Ovary (tissue), 9 donors: ENCODE data around the gene CYB561A3. TPM values are rescaled to one million over a fixed set of nuclear protein-coding genes. Genes with fewer than 3 reads are reported as not detected.

Experiments used
- DNase-seq, 5 donors: peaks; one replicate each; pipeline ENCODE4 v3.0.0-alpha.2; 2019 to 2020
- H3K27ac ChIP-seq, 2 donors: fragments of 200-600 bp; one replicate each; pipeline versions ENCODE4 v1.5.1 to v1.8.0; 2019 to 2022
- H3K27me3 ChIP-seq: fragments of 200-600 bp; one replicate; pipeline ENCODE4 v1.8.0; 2022
- H3K36me3 ChIP-seq: fragments of 200-600 bp; sonication (generic); one replicate; pipeline ENCODE4 v1.5.1; 2019
- H3K4me1 ChIP-seq: one replicate; pipeline ENCODE4 v1.8.1; 2013; ENCODE audit warnings: mild to moderate bottlenecking, moderate library complexity; ENCODE audit not compliant: insufficient read depth
- H3K4me3 ChIP-seq: fragments of 200-600 bp; sonication (generic); one replicate; pipeline ENCODE4 v1.5.1; 2017
- H3K9me3 ChIP-seq, 2 donors: fragments of 200-600 bp in 1 of 2; sonication (generic) in 1 of 2; one replicate each; pipeline versions ENCODE4 v1.5.1 to v1.8.1; 2013 to 2019; ENCODE audit warnings: mild to moderate bottlenecking in 1 of 2, moderate library complexity in 1 of 2
- CTCF ChIP-seq, 3 donors: fragments of 450-650 bp in 2 of 3; fragments of 200-600 bp in 1 of 3; IDR thresholded peaks; one replicate each; pipeline versions ENCODE4 v1.5.1 to v1.8.0; 2016 to 2022; ENCODE audit warnings: antibody characterized with exemption in 3 of 3, mild to moderate bottlenecking in 1 of 3
- EP300 ChIP-seq: sonication (generic); formaldehyde crosslinking; IDR thresholded peaks from one replicate; pipeline ENCODE4 v1.6.1; 2017; ENCODE audit warnings: antibody characterized with exemption
- POLR2A ChIP-seq: fragments of 450-650 bp; IDR thresholded peaks from one replicate; pipeline ENCODE4 v1.6.1; 2017; ENCODE audit warnings: antibody characterized with exemption, mild to moderate bottlenecking, moderate library complexity
- WGBS, 3 donors: extraction: QIAGEN DNeasy Blood & Tissue Kit in 1 of 3; methylation state at CpG; one replicate each; pipeline versions ENCODE4 v1.1.5 to v1.1.7; 2013 to 2017; 5-methylcytosine and 5-hydroxymethylcytosine counted together
- intact Hi-C, 4 donors: fragments of 100-400 bp; cut with DNase I; formaldehyde crosslinking; loops; one replicate each; pipeline versions ENCODE4 v1.11.0 to v1.15.1; 2022 to 2023
- polyA plus RNA-seq, 2 donors: library from polyadenylated mRNA; stranded (reverse); fragments of 200-250 nt in 1 of 2; fragments of 350-450 nt in 1 of 2; fragmentation: Illumina TruSeq in 1 of 2; extraction: RNeasy Lipid Tissue Mini Kit (QIAGEN cat#74804) in 1 of 2; gene quantifications; one replicate each; pipeline ENCODE4 v1.2.3, GENCODE V29; 2013 to 2014
- total RNA-seq, 7 donors: library from RNA; depleted of rRNA in 2 of 7; stranded (reverse); fragments of >200 nt in 2 of 7; fragmentation: NEBNext Ultra II Directional in 3 of 7; extraction: Animal tissue kit (Norgen Biotek cat#: 25700) in 3 of 7; gene quantifications; one replicate each; pipeline versions ENCODE4 v1.1.0 to v1.2.4, GENCODE V29; 2016 to 2023
- donor health status: DM: no; HTN: no; CAD: no; lungs with moderate emphysema.
- donor health status: DM: no; HTN: no; CAD: no.
- donor health status: Bipolar disorder and iron deficiency.
- donor health status: DM: yes; HTN: yes; CAD: no.
- donor health status: DM: no; HTN: no; CAD: no.
- donor health status: DM: yes; HTN: yes; CAD: no.

Gene CYB561A3
- total and polyA plus RNA-seq, 9 donors = 24.1 to 58.3 (median 44.1) TPM

GRCh38 chr11:61309739-61310138, 51.9 kb downstream of the CYB561A3 start:
- Histone ChIP-seq H3K4me3 (no peak overlapping the region), H3K27me3 (no peaks in the 10 kb centered on the region), H3K4me1 (peaks cover 2% of the 10 kb centered on the region), H3K36me3 (no peaks in the 10 kb centered on the region), H3K9me3 (no peaks in the 10 kb centered on the region), H3K27ac (no peak overlapping the region)
- TF ChIP-seq EP300 (no peak), CTCF (IDR thresholded peaks at IDR 0.05) (no peak), POLR2A (no peak)
- intact Hi-C loops = no loop called here
- 94 to 96% (median 95%) methylated on average over 7 of the region's 7 CpGs for WGBS, 3 donors
- DNase-seq = no peak

- H3K27me3 ChIP-seq = no peaks in the 10 kb centered on the region
- H3K4me3 ChIP-seq = no peak overlapping the region
- no peak for DNase-seq
- H3K27ac ChIP-seq = no peak overlapping the region
- WGBS, 3 donors = 89 to 91% (median 90%) methylated on average over 4 of the region's 4 CpGs
- H3K36me3 ChIP-seq = no peaks in the 10 kb centered on the region
- intact Hi-C loops = no loop called here
- TF ChIP-seq CTCF (IDR thresholded peaks at IDR 0.05) = no peak
- no peak for TF ChIP-seq POLR2A
- no peak for TF ChIP-seq EP300
- H3K4me1 ChIP-seq = peaks cover 2% of the 10 kb centered on the region
- H3K9me3 ChIP-seq = no peaks in the 10 kb centered on the region
Measured at GRCh38 chr11:61309141-61309540, 52.5 kb downstream of the CYB561A3 start.

GRCh38 chr11:61307354-61307753, 54.3 kb downstream of the CYB561A3 start:
- Histone ChIP-seq H3K4me3 (no peak overlapping the region), H3K27ac (no peak overlapping the region), H3K27me3 (no peaks in the 10 kb centered on the region), H3K4me1 (peaks cover 2% of the 10 kb centered on the region), H3K9me3 (no peaks in the 10 kb centered on the region), H3K36me3 (no peaks in the 10 kb centered on the region)
- DNase-seq = no peak
- 58 to 80% (median 67%) methylated on average over 1 of the region's 1 CpG for WGBS, 3 donors
- intact Hi-C loops = no loop called here
- no peak for TF ChIP-seq POLR2A
- no peak for TF ChIP-seq CTCF (IDR thresholded peaks at IDR 0.05)
- TF ChIP-seq EP300 = no peak

- 89 to 100% (median 95%) methylated on average over 1 of the region's 1 CpG for WGBS, 3 donors
- no peaks in the 10 kb centered on the region for H3K27me3 ChIP-seq
- no peak overlapping the region for H3K27ac ChIP-seq
- TF ChIP-seq EP300 (no peak), CTCF (IDR thresholded peaks at IDR 0.05) (no peak), POLR2A (no peak)
- intact Hi-C loops = no loop called here
- H3K4me3 ChIP-seq = no peak overlapping the region
- DNase-seq = no peak
- H3K9me3 ChIP-seq = no peaks in the 10 kb centered on the region
- no peaks in the 10 kb centered on the region for H3K36me3 ChIP-seq
- H3K4me1 ChIP-seq = peaks cover 2% of the 10 kb centered on the region
Measured at GRCh38 chr11:61306221-61306620, 55.5 kb downstream of the CYB561A3 start.

GRCh38 chr11:61305417-61305816, 56.3 kb downstream of the CYB561A3 start:
- no peaks in the 10 kb centered on the region for H3K36me3 ChIP-seq
- TF ChIP-seq POLR2A (no peak), CTCF (IDR thresholded peaks at IDR 0.05) (no peak), EP300 (no peak)
- no peak overlapping the region for H3K27ac ChIP-seq
- H3K9me3 ChIP-seq = no peaks in the 10 kb centered on the region
- intact Hi-C loops = no loop called here
- H3K4me1 ChIP-seq = no peaks in the 10 kb centered on the region
- H3K4me3 ChIP-seq = no peak overlapping the region
- no peaks in the 10 kb centered on the region for H3K27me3 ChIP-seq
- no peak for DNase-seq
- 94 to 96% (median 95%) methylated on average over 7 of the region's 7 CpGs for WGBS, 3 donors
